Uterus (tissue), 2 donors: ENCODE results near the gene PRKAG3.

Experiments used
- POLR2A ChIP-seq, 2 donors: fragments of 450-650 bp; IDR thresholded peaks; one replicate each; pipeline ENCODE4 v1.6.1; 2016; ENCODE audit warnings: antibody characterized with exemption in 2 of 2, mild to moderate bottlenecking in 1 of 2, moderate library complexity in 1 of 2
- TF ChIP-seq, protein P1 (sequence below), 4 experiments: fragments of 200-600 bp in 2 of 4; fragments of 450-650 bp in 2 of 4; sonication (generic) in 2 of 4; IDR thresholded peaks; one replicate each; pipeline ENCODE4 v1.5.1; 2016 to 2019; ENCODE audit warnings: antibody characterized with exemption in 4 of 4, mild to moderate bottlenecking in 2 of 4, moderate library complexity in 1 of 4

DNA sequence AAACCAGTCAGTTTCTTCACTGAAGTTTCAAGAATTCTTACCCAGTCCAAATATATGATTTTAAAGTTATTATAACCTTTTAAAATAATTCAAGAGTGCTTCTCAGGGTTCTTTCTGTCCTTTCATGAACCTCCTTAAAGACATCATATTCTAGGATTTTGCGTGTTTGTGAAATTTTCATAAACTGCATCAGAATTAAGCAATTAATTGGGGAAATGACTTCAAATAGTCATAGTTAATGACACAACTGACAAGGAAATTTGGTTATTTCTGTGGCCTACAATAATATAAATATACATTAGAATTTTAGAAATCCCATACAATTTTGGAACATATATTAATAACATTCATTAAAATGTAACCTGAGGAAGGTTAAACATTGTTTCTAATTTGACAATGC is 39.2 kb downstream of the PRKAG3 start:
- TF ChIP-seq POLR2A (IDR thresholded peaks at IDR 0.05): no peak
- TF ChIP-seq, protein P1, sequence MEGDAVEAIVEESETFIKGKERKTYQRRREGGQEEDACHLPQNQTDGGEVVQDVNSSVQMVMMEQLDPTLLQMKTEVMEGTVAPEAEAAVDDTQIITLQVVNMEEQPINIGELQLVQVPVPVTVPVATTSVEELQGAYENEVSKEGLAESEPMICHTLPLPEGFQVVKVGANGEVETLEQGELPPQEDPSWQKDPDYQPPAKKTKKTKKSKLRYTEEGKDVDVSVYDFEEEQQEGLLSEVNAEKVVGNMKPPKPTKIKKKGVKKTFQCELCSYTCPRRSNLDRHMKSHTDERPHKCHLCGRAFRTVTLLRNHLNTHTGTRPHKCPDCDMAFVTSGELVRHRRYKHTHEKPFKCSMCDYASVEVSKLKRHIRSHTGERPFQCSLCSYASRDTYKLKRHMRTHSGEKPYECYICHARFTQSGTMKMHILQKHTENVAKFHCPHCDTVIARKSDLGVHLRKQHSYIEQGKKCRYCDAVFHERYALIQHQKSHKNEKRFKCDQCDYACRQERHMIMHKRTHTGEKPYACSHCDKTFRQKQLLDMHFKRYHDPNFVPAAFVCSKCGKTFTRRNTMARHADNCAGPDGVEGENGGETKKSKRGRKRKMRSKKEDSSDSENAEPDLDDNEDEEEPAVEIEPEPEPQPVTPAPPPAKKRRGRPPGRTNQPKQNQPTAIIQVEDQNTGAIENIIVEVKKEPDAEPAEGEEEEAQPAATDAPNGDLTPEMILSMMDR (IDR thresholded peaks at IDR 0.05): no peak
